ENCODE data around the gene ERC2.

GRCh38 chr3:56453011-56453410 is 15.3 kb downstream of the ERC2 start:
- TF ChIP-seq POLR2A (IDR thresholded peaks at IDR 0.05) (no peak), CTCF (IDR thresholded peaks at IDR 0.05) (no peak), EP300 (IDR thresholded peaks at IDR 0.05) (no peak)

All from ovary (tissue), 3 donors.